NCI-H446 (cell line): Measurements from ENCODE around the gene HNRNPL.
"Not testable (repeated sequence)": the region's sequence is repeated elsewhere in the genome, so short reads cannot be mapped to it uniquely, and the experiment has no call there.

ENCODE experiments used
- DNase-seq, 2 experiments: peaks; one replicate each; lab custom pipeline; 2025; lab: John Stamatoyannopoulos, UW

HNRNPL gene

GRCh38 chr19:38849860-38850435 lies at the start of gene HNRNPL:
Gene HNRNPL, minus strand, starts transcription at chr19:38849986. Its CDS starts 20 bp downstream, at chr19:38849966.
- peak; percentile 100 for DNase-seq

GRCh38 chr19:38898788-38899446 lies 49.1 kb upstream of the HNRNPL start:
- no peak for DNase-seq

- no peak for DNase-seq
Measured at GRCh38 chr19:38894968-38895367, 45.2 kb upstream of the HNRNPL start.

- DNase-seq, result no peak
Measured at GRCh38 chr19:38893341-38893771, 43.6 kb upstream of the HNRNPL start.

GRCh38 chr19:38892841-38893240 lies 43.1 kb upstream of the HNRNPL start:
- DNase-seq, result no peak

- DNase-seq, result no peak
Measured at GRCh38 chr19:38891771-38892170, 42.0 kb upstream of the HNRNPL start.

- DNase-seq, result no peak
Measured at GRCh38 chr19:38890686-38891085, 40.9 kb upstream of the HNRNPL start.

- DNase-seq, result no peak
Measured at GRCh38 chr19:38889803-38890202, 40.0 kb upstream of the HNRNPL start.

- no peak for DNase-seq
Measured at GRCh38 chr19:38888876-38889275, 39.1 kb upstream of the HNRNPL start.

GRCh38 chr19:38884691-38885090 lies 34.9 kb upstream of the HNRNPL start:
- not testable (repeated sequence) for DNase-seq

- DNase-seq, result no peak
Measured at GRCh38 chr19:38883286-38883685, 33.5 kb upstream of the HNRNPL start.

GRCh38 chr19:38880882-38881609 lies 31.3 kb upstream of the HNRNPL start:
- DNase-seq, result no peak

- no peak for DNase-seq
Measured at GRCh38 chr19:38880076-38880881, 30.5 kb upstream of the HNRNPL start.

GRCh38 chr19:38879400-38879751 lies 29.6 kb upstream of the HNRNPL start:
- DNase-seq, result no peak

GRCh38 chr19:38878575-38879399 lies 29.0 kb upstream of the HNRNPL start:
- no peak for DNase-seq

- DNase-seq, result no peak
Measured at GRCh38 chr19:38877781-38878574, 28.2 kb upstream of the HNRNPL start, which contains the start of gene RINL. Gene RINL, minus strand, starts transcription at chr19:38878275. Its CDS starts 1,533 bp downstream, at chr19:38876742.

- DNase-seq, result no peak
Measured at GRCh38 chr19:38875656-38876395, 26.0 kb upstream of the HNRNPL start.

GRCh38 chr19:38873400-38873799 lies 23.6 kb upstream of the HNRNPL start:
- DNase-seq, result not testable (repeated sequence)

- no peak for DNase-seq
Measured at GRCh38 chr19:38870612-38871011, 20.8 kb upstream of the HNRNPL start.
